HepG2 (cell line): ENCODE results near the gene ERBB4. TPM values are rescaled to one million over a fixed set of nuclear protein-coding genes. Genes with fewer than 3 reads are reported as not detected.

Experiments
- BCL6 ChIP-seq: IDR thresholded peaks from 2 replicates; pipeline ENCODE4 v1.6.1; 2016; ENCODE audit warnings: missing genetic modification reagents, missing compliant biosample characterization
- DDIT3 ChIP-seq: sonication (generic); formaldehyde crosslinking; IDR thresholded peaks from 2 replicates; pipeline ENCODE4 v1.4.0; 2020; ENCODE audit warnings: mild to moderate bottlenecking, missing genetic modification reagents
- HMG20A ChIP-seq: IDR thresholded peaks from 2 replicates; pipeline ENCODE4 v1.6.1; 2016; ENCODE audit warnings: borderline replicate concordance
- KDM2A ChIP-seq: sonication (generic); formaldehyde crosslinking; IDR thresholded peaks from 2 replicates; pipeline ENCODE4 v1.4.0; 2020; ENCODE audit warnings: low read depth, missing genetic modification reagents, borderline replicate concordance
- NFIC ChIP-seq: IDR thresholded peaks from 2 replicates; pipeline ENCODE4 v1.6.1; 2012; ENCODE audit warnings: mild to moderate bottlenecking, low read length, inconsistent platforms
- TCF12 ChIP-seq, 2 experiments: fragments of 450-650 bp in 1 of 2; sonication (generic) in 1 of 2; formaldehyde crosslinking in 1 of 2; IDR thresholded peaks; 2 replicates each; pipeline versions ENCODE4 v1.6.1 to v1.8.0; 2017 to 2022; ENCODE audit warnings: antibody characterized with exemption in 1 of 2, mild to moderate bottlenecking in 1 of 2, missing genetic modification reagents in 1 of 2, moderate library complexity in 1 of 2
- ZNF101 ChIP-seq: sonication (generic); formaldehyde crosslinking; IDR thresholded peaks from 2 replicates; pipeline ENCODE4 v1.4.0; 2020; ENCODE audit warnings: mild to moderate bottlenecking, low read depth, missing genetic modification reagents, borderline replicate concordance
- polyA plus RNA-seq, 8 experiments: library from polyadenylated mRNA; depleted of rRNA in 3 of 8; stranded (reverse) in 7 of 8; unstranded in 1 of 8; fragments of >200 nt; fragmentation: Illumina TruSeq in 4 of 8; extraction: Trizol in 4 of 8; gene quantifications; 2 replicates each; pipeline versions ENCODE4 v1.2.1 to v1.2.3, GENCODE V29; 2011 to 2016; ENCODE audit warnings: low read depth in 4 of 8, missing spikeins in 1 of 8, mixed read lengths in 1 of 8; ENCODE audit not compliant: insufficient read depth in 1 of 8
- total RNA-seq, 5 experiments: library from RNA; depleted of rRNA; stranded (reverse); fragments of >200 nt; fragmentation: Illumina TruSeq; extraction: Trizol; gene quantifications; 2 replicates each; pipeline ENCODE4 v1.2.3, GENCODE V29; 2016; ENCODE audit warnings: low read depth in 1 of 5
- TF ChIP-seq, protein P1 (sequence below): sonication (generic); formaldehyde crosslinking; IDR thresholded peaks from 2 replicates; pipeline ENCODE4 v1.8.1; 2022; ENCODE audit warnings: mild to moderate bottlenecking, missing genetic modification reagents
- TF ChIP-seq, protein P2 (sequence below): sonication (generic); formaldehyde crosslinking; IDR thresholded peaks from 2 replicates; pipeline ENCODE4 v1.8.1; 2023; ENCODE audit warnings: mild to moderate bottlenecking, moderate library complexity, missing genetic modification reagents
- TF ChIP-seq, protein P3 (sequence below): sonication (generic); formaldehyde crosslinking; IDR thresholded peaks from 2 replicates; pipeline ENCODE4 v1.5.0; 2020; ENCODE audit warnings: missing genetic modification reagents
- TF ChIP-seq, protein P4 (sequence below): sonication (generic); formaldehyde crosslinking; IDR thresholded peaks from 2 replicates; pipeline ENCODE4 v1.5.1; 2020; ENCODE audit warnings: mild to moderate bottlenecking, missing genetic modification reagents

The ERBB4 gene
- total and polyA plus RNA-seq, 2 of the 13 experiments (the other 11 are each of a cell fraction or from before 2014, with no cell fraction given): not detected

DNA sequence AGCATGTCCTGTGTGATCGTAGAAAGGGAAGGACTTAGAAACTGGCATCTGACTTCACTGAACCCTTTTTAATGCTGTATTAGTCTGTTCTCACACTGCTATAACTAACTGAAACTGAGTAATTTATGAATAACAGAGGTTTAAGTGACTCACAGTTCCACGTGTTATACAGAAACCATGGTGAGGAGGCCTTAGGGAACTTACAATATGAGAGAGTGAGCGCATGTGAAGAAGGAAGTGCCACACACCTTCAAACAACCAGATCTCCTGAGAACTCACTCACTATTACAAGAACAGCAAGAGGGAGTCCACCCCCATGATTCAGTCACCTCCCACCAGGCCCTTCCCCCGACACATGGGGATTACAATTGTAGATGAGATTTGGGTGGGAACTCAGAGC lies 1170.9 kb downstream of the ERBB4 start (continued):
- TF ChIP-seq KDM2A (CRISPR knock-in tag) (no peak), NFIC (no peak), ZNF101 (CRISPR knock-in tag) (no peak), DDIT3 (CRISPR knock-in tag) (no peak), TCF12 (IDR thresholded peaks at IDR 0.05) (no peak), TCF12 (CRISPR knock-in tag; IDR thresholded peaks at IDR 0.05) (no peak), BCL6 (no peak), HMG20A (CRISPR knock-in tag) (no peak)
- TF ChIP-seq, protein P1, sequence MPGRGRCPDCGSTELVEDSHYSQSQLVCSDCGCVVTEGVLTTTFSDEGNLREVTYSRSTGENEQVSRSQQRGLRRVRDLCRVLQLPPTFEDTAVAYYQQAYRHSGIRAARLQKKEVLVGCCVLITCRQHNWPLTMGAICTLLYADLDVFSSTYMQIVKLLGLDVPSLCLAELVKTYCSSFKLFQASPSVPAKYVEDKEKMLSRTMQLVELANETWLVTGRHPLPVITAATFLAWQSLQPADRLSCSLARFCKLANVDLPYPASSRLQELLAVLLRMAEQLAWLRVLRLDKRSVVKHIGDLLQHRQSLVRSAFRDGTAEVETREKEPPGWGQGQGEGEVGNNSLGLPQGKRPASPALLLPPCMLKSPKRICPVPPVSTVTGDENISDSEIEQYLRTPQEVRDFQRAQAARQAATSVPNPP: no peak
- TF ChIP-seq, protein P2, sequence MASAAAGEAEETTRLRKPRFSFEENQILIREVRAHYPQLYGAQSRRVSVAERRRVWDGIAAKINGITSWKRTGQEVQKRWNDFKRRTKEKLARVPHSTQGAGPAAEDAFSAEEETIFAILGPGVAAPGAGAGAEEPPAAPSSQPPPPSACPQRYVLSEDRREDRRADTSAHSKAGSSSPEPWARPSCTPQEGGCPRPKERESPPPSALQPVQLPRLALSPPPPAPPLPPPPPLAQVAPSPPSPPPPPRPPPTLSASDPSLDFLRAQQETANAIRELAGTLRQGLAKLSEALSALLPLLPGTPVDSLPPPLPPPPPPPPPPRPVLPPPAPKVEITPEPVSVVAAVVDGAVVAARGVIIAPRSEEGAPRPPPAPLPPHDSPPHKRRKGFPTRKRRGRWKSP: no peak
- TF ChIP-seq, protein P3, sequence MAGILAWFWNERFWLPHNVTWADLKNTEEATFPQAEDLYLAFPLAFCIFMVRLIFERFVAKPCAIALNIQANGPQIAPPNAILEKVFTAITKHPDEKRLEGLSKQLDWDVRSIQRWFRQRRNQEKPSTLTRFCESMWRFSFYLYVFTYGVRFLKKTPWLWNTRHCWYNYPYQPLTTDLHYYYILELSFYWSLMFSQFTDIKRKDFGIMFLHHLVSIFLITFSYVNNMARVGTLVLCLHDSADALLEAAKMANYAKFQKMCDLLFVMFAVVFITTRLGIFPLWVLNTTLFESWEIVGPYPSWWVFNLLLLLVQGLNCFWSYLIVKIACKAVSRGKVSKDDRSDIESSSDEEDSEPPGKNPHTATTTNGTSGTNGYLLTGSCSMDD (CRISPR knock-in tag): no peak
- TF ChIP-seq, protein P4, sequence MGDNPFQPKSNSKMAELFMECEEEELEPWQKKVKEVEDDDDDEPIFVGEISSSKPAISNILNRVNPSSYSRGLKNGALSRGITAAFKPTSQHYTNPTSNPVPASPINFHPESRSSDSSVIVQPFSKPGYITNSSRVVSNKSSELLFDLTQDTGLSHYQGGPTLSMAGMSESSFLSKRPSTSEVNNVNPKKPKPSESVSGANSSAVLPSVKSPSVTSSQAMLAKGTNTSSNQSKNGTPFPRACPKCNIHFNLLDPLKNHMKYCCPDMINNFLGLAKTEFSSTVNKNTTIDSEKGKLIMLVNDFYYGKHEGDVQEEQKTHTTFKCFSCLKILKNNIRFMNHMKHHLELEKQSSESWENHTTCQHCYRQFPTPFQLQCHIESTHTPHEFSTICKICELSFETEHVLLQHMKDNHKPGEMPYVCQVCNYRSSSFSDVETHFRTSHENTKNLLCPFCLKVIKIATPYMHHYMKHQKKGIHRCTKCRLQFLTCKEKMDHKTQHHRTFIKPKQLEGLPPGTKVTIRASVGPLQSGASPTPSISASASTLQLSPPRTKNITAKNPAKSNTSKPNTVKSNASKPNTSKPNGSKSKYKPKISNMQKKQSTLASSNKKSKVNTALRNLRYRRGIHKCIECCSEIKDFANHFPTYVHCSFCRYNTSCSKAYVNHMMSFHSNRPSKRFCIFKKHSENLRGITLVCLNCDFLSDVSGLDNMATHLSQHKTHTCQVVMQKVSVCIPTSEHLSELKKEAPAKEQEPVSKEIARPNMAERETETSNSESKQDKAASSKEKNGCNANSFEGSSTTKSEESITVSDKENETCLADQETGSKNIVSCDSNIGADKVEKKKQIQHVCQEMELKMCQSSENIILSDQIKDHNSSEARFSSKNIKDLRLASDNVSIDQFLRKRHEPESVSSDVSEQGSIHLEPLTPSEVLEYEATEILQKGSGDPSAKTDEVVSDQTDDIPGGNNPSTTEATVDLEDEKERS: no peak
- TF ChIP-seq, all 625 proteins: peak for 0
